MM.1S (cell line): ENCODE measurements around the gene CHST6.

Experiments used
- EZH2 ChIP-seq: fragments of 300-600 bp; sonication (generic); optimal IDR thresholded peaks from 2 replicates; pipeline ENCODE3; 2017; ENCODE audit warnings: low read depth, mild to moderate bottlenecking, antibody characterized with exemption, low read length, mixed read lengths
- EZH2phosphoT487 ChIP-seq: fragments of 300-600 bp; sonication (generic); IDR thresholded peaks from 2 replicates; pipeline ENCODE4 v1.6.1; 2018; ENCODE audit warnings: antibody characterized with exemption, low read length
- TF ChIP-seq, protein P1 (sequence below): fragments of 300-600 bp; sonication (generic); IDR thresholded peaks from 2 replicates; pipeline ENCODE4 v1.5.1; 2016; ENCODE audit warnings: antibody characterized with exemption, low read length, mixed read lengths

DNA sequence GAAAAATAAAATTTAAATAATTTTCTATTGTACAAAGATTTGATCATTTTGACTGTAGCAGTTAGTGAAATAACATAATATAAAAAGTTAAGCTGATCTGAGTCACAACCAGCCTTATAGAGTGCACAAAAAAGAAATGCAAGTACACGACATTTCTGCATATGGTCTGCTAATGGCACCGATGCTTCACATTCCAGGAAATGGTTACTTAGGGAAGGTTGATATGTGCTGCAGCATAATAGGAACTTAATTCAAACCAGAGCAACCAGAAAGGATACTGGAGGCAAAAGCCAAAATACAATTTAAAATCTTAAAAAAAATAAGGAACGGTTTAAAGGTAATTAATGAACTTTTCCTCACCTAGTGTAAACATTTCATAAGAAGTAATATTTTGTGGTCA, 51.9 kb downstream of the CHST6 start:
- TF ChIP-seq, protein P1, sequence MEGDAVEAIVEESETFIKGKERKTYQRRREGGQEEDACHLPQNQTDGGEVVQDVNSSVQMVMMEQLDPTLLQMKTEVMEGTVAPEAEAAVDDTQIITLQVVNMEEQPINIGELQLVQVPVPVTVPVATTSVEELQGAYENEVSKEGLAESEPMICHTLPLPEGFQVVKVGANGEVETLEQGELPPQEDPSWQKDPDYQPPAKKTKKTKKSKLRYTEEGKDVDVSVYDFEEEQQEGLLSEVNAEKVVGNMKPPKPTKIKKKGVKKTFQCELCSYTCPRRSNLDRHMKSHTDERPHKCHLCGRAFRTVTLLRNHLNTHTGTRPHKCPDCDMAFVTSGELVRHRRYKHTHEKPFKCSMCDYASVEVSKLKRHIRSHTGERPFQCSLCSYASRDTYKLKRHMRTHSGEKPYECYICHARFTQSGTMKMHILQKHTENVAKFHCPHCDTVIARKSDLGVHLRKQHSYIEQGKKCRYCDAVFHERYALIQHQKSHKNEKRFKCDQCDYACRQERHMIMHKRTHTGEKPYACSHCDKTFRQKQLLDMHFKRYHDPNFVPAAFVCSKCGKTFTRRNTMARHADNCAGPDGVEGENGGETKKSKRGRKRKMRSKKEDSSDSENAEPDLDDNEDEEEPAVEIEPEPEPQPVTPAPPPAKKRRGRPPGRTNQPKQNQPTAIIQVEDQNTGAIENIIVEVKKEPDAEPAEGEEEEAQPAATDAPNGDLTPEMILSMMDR: no peak
- TF ChIP-seq EZH2 (no peak), EZH2phosphoT487 (no peak)
